Endodermal cell (in vitro differentiated cells): ENCODE results near the gene SYT15B. TPM values are rescaled to one million over a fixed set of nuclear protein-coding genes. Genes with fewer than 3 reads are reported as not detected.
"Not testable (repeated sequence)": the region's sequence is repeated elsewhere in the genome, so short reads cannot be mapped to it uniquely, and the experiment has no call there.

Experiments
- DNase-seq: peaks from one replicate; pipeline ENCODE4 v3.0.0-alpha.2; 2017
- H3K27ac ChIP-seq: 2 replicates; pipeline ENCODE4 v1.5.1; 2013; ENCODE audit warnings: mild to moderate bottlenecking, low read depth, low read length, moderate library complexity
- H3K27me3 ChIP-seq: 2 replicates; pipeline ENCODE4 v1.6.1; 2013; ENCODE audit warnings: mild to moderate bottlenecking, low read length, moderate library complexity; ENCODE audit not compliant: insufficient read depth, control insufficient read depth, poor library complexity, severe bottlenecking
- H3K36me3 ChIP-seq: 2 replicates; pipeline ENCODE4 v1.7.0; 2013; ENCODE audit warnings: mild to moderate bottlenecking, low read length, moderate library complexity; ENCODE audit not compliant: control insufficient read depth, insufficient read depth
- H3K4me1 ChIP-seq: one replicate; pipeline ENCODE4 v1.7.0; 2013; ENCODE audit warnings: low read length; ENCODE audit not compliant: control insufficient read depth, insufficient read depth
- H3K4me3 ChIP-seq: 2 replicates; pipeline ENCODE4 v1.5.1; 2013; ENCODE audit warnings: mild to moderate bottlenecking, low read length, moderate library complexity
- H3K9ac ChIP-seq: 2 replicates; pipeline ENCODE4 v1.6.1; 2013; ENCODE audit warnings: mild to moderate bottlenecking, low read length, moderate library complexity; ENCODE audit not compliant: poor library complexity, severe bottlenecking; ENCODE audit errors: extremely low read depth
- H3K9me3 ChIP-seq: 2 replicates; pipeline ENCODE4 v1.6.1; 2013; ENCODE audit warnings: mild to moderate bottlenecking, low read length, moderate library complexity; ENCODE audit not compliant: control insufficient read depth
- H3K27ac Mint-ChIP-seq: 2 replicates; pipeline ENCODE4 v1.8.0; 2020; ENCODE audit warnings: mixed read lengths
- H3K27me3 Mint-ChIP-seq: 2 replicates; pipeline ENCODE4 v1.8.0; 2021; ENCODE audit warnings: mild to moderate bottlenecking, mixed read lengths; ENCODE audit not compliant: insufficient read depth
- H3K36me3 Mint-ChIP-seq: 2 replicates; pipeline ENCODE4 v1.8.0; 2020; ENCODE audit warnings: low read depth, mixed read lengths
- H3K4me1 Mint-ChIP-seq: 2 replicates; pipeline ENCODE4 v1.8.0; 2020; ENCODE audit warnings: mixed read lengths
- H3K4me3 Mint-ChIP-seq: 2 replicates; pipeline ENCODE4 v1.8.0; 2020; ENCODE audit warnings: mild to moderate bottlenecking, moderate library complexity, mixed read lengths
- H3K9me3 Mint-ChIP-seq: 2 replicates; pipeline ENCODE4 v1.8.0; 2020; ENCODE audit warnings: mild to moderate bottlenecking, mixed read lengths
- WGBS, 2 experiments: methylation state at CpG; one replicate each; pipeline versions ENCODE4 v1.1.5 to v1.1.7; 2013; ENCODE audit warnings: missing lambda C conversion rate in 2 of 2, mixed read lengths in 1 of 2; ENCODE audit not compliant: insufficient coverage in 1 of 2, insufficient read length in 1 of 2; 5-methylcytosine and 5-hydroxymethylcytosine counted together
- total RNA-seq, 2 donors: library from RNA; stranded (reverse); fragmentation: NEBNext Ultra II Directional in 1 of 2; extraction: Animal tissue kit (Norgen Biotek cat#: 25700) in 1 of 2; gene quantifications; 2 replicates in 1 of 2; 3 replicates in 1 of 2; pipeline ENCODE4 v1.2.1, GENCODE V29; 2021

SYT15B gene
- total RNA-seq, 2 donors from 2014 or later, result 0.26 to 0.33 TPM

DNA sequence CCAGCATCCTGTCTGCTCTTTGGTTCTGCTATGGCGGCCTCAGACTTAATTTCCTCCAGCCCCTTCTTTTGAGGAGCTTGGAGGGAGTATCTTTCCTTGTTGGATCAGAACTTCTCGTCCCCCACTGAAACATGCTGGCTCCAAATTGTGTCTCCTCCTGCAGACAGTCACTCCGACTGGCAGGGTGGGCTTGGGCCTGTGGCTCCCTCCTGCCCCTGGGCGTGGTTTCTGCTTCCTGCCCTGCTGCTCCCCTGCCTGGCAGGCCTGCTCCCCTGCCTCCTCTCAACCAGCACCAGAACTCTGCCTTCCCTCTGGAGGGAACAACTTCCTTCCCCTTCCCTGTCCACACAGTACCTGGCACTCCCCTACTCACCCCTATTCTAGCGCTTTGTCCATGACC, 3.8 kb upstream of the SYT15B start:
- H3K4me3 Mint-ChIP-seq, result not testable (repeated sequence)

DNA sequence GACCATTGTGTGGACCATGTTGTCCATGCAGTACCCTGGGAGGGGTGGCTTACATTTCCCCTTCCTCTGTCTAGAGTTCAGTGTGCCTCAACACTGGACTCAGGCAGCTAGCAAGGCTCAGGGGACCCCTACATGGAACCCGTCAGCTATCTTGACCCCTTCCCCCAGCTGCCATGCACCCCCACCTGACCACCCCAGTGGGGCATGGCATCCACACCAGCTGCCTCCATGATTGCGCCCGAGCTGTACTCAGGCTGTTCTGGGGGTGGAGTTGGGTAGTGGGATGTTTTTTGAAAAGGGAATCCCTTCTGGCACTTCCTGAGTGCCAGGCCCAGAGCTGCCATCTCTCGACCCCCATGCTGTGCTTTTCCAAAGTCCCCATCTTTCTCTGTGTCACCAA, 1.8 kb upstream of the SYT15B start:
- H3K4me3 ChIP-seq, H3K36me3 ChIP-seq, H3K4me3 Mint-ChIP-seq, H3K27ac Mint-ChIP-seq, H3K27me3 ChIP-seq, H3K4me1 Mint-ChIP-seq, DNase-seq, H3K4me1 ChIP-seq, H3K9me3 ChIP-seq, H3K9me3 Mint-ChIP-seq, H3K9ac ChIP-seq, H3K27ac ChIP-seq, H3K36me3 Mint-ChIP-seq, H3K27me3 Mint-ChIP-seq: not testable (repeated sequence)
- no CpG with 5 or more reads among the region's 4 CpGs for WGBS, 2 experiments

More for the DNA sequence above, 3.8 kb upstream of the SYT15B start:
- H3K4me3 ChIP-seq, H3K9me3 Mint-ChIP-seq, H3K4me1 ChIP-seq, H3K36me3 ChIP-seq, H3K4me1 Mint-ChIP-seq, H3K9me3 ChIP-seq, H3K27ac Mint-ChIP-seq, H3K27me3 ChIP-seq, H3K27ac ChIP-seq, H3K9ac ChIP-seq, H3K27me3 Mint-ChIP-seq, DNase-seq, H3K36me3 Mint-ChIP-seq: not testable (repeated sequence)
- 78% methylated on average over 2 of the region's 5 CpGs; no CpG with 5 or more reads in 1 of the 2 experiments for WGBS, 2 experiments

DNA sequence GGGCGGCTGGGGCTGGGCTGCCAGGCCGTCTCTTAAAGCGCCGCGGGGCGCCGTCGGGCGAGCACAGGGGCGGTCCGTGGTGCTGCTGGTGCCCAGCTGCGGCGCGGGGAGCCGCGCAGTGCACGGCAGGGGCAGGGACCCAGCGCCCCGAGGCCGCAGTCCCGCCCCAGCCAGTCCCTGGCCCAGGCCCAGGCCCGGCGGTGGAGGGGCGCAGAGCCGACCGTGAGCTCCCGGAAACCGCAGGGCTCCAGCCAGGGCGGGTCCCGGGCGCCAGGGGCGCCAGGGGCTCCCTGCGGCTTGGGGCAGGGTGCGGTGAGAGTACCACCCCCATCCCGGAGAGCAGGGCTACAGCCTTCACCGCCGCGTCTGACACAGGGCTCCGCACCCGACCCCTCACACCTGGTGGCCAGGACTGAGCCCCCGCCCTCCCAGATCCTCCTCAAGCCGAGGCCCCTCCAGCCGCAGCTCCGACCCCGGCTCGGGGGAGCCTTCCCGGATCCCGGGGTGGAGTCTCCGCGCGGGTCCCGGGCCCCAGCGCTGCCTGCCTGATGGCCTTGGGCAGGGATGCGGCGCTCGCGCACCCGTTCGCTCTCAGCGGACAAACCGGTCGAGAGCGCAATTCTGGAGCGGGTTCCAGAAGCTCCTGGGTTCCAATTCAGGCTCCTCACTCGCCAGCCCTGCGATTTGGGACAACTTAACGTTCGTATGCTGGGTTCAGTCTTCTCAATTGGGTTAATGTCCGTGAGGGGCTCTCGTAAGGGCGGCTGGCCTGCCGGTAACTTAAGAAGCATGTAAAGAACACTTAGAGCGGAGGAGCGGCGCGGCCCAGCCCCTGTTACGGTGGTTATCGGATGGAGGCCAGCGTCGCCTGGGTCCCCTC, 478 bp downstream of the SYT15B start:
- not testable (repeated sequence) for H3K4me1 ChIP-seq, H3K27ac Mint-ChIP-seq, H3K36me3 Mint-ChIP-seq, H3K4me1 Mint-ChIP-seq, H3K27me3 Mint-ChIP-seq, H3K4me3 Mint-ChIP-seq, H3K27ac ChIP-seq, H3K9me3 ChIP-seq, H3K36me3 ChIP-seq, H3K9ac ChIP-seq, H3K9me3 Mint-ChIP-seq, H3K4me3 ChIP-seq, H3K27me3 ChIP-seq
- DNase-seq, result peak; percentile 43
- 0 to 8% methylated on average over 3 to 44 of the region's 80 CpGs for WGBS, 2 experiments

DNA sequence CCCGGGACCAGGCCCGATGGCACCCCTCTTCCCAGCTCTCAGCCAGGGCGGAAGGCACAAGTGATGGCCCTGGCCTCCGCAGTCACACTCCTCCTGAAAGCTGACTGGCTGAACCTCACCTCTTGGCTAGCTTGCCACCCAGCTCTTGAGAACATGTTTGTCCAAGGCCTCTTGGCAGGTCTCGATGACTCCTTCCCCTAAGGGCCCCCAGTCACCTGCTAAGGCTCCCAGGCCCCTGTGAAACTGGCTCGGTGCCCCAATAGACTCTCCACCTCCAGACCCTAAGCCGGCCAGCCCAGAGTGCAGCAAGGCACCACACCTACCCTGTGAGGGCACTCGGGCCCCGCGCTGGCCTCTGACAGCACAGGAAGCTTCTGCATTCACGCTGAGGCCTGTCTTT, 4.5 kb downstream of the SYT15B start:
- not testable (repeated sequence) for H3K9me3 Mint-ChIP-seq, H3K27ac ChIP-seq, H3K4me3 Mint-ChIP-seq, DNase-seq, H3K27me3 Mint-ChIP-seq, H3K4me3 ChIP-seq, H3K27me3 ChIP-seq, H3K36me3 Mint-ChIP-seq, H3K27ac Mint-ChIP-seq, H3K36me3 ChIP-seq, H3K4me1 ChIP-seq, H3K9ac ChIP-seq, H3K9me3 ChIP-seq, H3K4me1 Mint-ChIP-seq
- WGBS, 2 experiments, result 88% methylated on average over 1 of the region's 11 CpGs; no CpG with 5 or more reads in 1 of the 2 experiments

DNA sequence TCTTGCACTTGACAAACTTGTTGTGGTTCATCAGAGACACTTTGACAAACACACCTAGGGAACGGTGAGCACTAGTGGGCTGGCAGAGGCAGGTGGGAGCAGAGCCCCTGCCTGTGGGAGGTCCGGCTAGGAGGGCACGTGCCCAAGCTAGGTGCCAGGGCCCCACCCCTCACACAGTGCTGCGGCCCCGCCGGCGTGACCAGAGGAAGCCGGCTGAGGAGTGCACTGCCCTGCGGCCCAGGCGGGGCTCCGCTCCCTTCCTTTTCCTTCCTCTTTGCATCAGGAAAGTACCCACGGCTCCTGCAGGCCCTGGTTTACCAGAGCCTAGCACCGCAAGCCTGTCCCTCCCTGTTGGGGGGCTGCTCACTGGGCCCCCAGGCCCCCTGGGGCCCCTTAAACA, 7.2 kb downstream of the SYT15B start:
- WGBS, 2 experiments, result no CpG with 5 or more reads among the region's 13 CpGs
- not testable (repeated sequence) for H3K27me3 Mint-ChIP-seq, H3K9me3 Mint-ChIP-seq, H3K9me3 ChIP-seq, H3K4me1 Mint-ChIP-seq, H3K4me3 Mint-ChIP-seq, H3K36me3 Mint-ChIP-seq, DNase-seq, H3K9ac ChIP-seq, H3K4me1 ChIP-seq, H3K36me3 ChIP-seq, H3K27me3 ChIP-seq, H3K27ac ChIP-seq, H3K27ac Mint-ChIP-seq, H3K4me3 ChIP-seq

DNA sequence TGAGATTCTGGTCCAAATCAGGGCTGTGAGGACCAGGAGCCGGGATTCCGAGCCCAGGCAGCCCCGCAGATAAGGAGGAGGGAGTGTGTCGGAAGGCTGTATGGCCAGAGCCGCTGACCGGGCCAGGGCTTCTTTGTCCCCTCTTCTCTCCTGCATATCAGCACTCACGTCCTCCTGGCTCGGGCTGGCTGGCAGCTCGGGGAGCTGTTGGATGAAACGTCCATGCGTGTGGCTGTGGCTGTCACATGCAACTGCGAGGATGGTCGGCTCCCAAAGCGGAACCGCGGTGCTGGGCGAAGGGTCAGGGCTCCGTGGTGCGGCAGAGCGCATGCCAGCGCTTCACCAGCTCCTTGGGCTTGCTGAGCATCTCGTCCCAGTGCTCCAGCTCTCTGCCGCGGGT, 9.5 kb downstream of the SYT15B start:
- DNase-seq, H3K9me3 ChIP-seq, H3K4me1 ChIP-seq, H3K27me3 ChIP-seq, H3K36me3 ChIP-seq, H3K27ac Mint-ChIP-seq, H3K4me3 ChIP-seq, H3K4me3 Mint-ChIP-seq, H3K9me3 Mint-ChIP-seq, H3K9ac ChIP-seq, H3K27me3 Mint-ChIP-seq, H3K27ac ChIP-seq, H3K36me3 Mint-ChIP-seq, H3K4me1 Mint-ChIP-seq: not testable (repeated sequence)
- no CpG with 5 or more reads among the region's 24 CpGs for WGBS, 2 experiments

DNA sequence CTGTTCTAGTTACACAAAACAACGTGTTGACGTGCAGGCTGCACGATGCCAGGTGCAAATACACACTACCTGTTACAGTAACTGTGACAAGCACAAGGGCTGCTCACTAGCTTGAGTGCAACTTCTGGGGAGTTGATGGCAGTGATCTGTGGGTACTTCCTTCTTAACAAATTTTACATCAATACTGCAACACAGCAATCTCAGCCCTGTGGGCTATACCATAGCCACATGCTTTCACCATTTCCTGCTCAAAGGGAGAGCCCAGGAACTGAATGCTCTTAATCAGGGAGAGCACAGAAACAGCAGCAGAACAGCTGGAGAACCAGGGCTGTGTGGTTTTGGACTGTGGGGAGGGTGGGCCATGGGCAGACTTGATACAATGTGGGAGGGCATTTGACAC, 10.2 kb downstream of the SYT15B start:
- H3K9me3 ChIP-seq, H3K4me1 Mint-ChIP-seq: not testable (repeated sequence)
- no CpG with 5 or more reads among the region's 3 CpGs for WGBS, 2 experiments

More for the DNA sequence above, 10.2 kb downstream of the SYT15B start:
- not testable (repeated sequence) for H3K27me3 Mint-ChIP-seq, H3K4me3 ChIP-seq, H3K27me3 ChIP-seq, DNase-seq, H3K36me3 Mint-ChIP-seq, H3K4me1 ChIP-seq, H3K9ac ChIP-seq, H3K27ac ChIP-seq, H3K9me3 Mint-ChIP-seq, H3K36me3 ChIP-seq, H3K27ac Mint-ChIP-seq, H3K4me3 Mint-ChIP-seq
